Measurements from ENCODE around the gene PITX3.

GRCh38 chr10:102284531-102284930 lies 43.2 kb upstream of the PITX3 start:
- TF ChIP-seq ZNF274 (IDR thresholded peaks at IDR 0.05; ENCODE audit: low read depth, low read length), result no peak
- TF ChIP-seq YY1 (IDR thresholded peaks at IDR 0.05; ENCODE audit: insufficient read depth, insufficient read length), result no peak
